ENCODE measurements around the gene SLC23A2.
A peak's percentile ranks its signal among the peaks of the same experiment; 100 is the strongest.
"Not testable (repeated sequence)": the region's sequence is repeated elsewhere in the genome, so short reads cannot be mapped to it uniquely, and the experiment has no call there.

SLC23A2 gene

DNA sequence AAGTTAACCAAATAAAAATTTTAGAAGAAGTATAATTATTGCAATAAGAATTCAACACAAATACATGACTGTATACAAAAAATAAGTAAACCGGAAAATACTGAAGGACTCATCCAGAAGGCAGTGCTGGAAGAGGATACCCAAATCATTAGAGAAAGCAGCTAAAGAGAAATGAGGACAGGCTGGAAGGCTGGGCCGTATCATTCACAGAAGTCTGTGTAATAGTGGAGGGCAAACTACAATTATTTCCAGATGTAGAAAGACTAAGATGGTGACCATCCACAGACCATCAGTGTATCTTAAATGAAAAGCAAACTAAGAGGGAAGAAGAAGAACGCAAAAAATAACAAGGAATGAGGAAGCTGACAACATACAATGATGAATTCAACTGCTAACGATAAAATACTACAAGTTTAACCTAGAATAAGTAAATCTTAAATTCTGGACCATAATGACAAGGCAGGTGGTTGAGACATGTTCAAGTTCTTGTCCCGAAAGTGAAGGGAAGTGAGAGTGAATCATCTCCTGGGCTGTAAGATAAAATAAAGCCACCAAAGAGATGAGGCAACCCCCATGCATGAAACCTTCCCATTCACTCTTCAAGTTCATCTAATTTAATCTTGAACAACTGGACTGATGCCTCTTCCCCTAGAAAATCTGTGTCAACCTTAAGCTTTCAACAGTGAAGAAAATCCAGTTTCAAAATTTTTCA, 71.5 kb downstream of the SLC23A2 start:
- DNase-seq, result peak; percentile 7

DNA sequence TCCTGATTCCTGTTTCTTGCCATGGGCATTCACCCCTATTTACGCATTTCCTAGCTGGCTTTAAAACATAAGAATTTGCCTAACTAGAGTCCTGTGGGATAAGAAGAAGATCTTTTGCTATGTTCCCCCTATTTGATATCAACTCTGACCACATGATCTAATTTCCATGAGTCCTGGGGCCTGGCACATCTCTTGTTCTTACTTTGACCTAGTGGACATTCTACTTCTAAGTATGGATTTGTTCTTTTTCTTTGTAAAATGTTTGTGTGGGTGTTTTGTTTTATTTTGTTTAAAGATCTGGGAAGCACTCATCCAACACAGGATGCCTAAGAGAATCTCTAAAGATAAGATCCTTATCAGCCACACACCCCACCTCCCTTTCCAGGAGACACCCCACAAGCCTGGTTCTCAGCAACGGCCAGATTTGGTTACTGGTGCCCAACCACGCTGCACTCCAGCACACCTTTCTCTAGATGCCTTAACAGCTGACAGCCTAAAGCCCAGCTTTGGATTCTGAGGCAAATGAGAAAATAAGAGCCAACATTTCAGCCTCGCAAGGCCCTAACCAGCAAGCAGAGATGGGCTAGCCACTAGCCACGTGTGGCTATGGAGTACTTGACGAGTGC, 74.7 kb downstream of the SLC23A2 start:
- no peak for DNase-seq

DNA sequence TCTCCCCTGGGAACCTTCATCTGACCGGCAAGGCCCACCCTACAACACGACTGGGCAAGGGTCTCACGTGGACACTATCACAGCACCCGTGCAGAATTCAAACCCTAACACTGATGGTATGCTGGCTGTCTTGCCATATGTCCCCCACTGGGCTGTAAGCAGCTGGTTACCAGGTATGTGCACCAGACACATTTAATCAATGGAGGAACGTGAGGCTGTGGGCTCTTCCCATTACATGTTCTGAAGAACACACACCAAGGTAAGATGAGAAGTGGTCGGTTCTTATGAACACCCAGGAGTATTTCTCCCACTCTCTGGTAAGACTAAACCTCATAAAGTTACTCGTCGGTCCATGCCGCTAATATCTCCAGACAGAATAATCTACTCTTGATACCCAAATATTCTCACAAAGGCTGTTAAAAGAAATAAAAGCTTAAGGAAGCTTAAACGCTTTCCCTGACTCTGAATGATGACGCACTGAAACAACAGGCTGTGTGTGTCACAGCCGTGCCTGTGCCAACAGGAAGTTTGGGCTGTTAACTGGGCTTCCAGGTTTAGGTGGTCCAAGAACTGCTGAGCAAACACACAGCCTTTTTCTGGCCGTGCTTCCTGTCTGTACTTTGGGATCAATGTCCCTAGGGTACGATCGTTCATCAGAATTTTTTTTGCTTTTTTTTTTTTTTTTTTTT, 75.3 kb downstream of the SLC23A2 start:
- DNase-seq, result no peak

GRCh38 chr20:4924446-4924845, 76.9 kb downstream of the SLC23A2 start:
- no peak for DNase-seq

GRCh38 chr20:4924032-4924431, 77.3 kb downstream of the SLC23A2 start:
- DNase-seq, result no peak

DNA sequence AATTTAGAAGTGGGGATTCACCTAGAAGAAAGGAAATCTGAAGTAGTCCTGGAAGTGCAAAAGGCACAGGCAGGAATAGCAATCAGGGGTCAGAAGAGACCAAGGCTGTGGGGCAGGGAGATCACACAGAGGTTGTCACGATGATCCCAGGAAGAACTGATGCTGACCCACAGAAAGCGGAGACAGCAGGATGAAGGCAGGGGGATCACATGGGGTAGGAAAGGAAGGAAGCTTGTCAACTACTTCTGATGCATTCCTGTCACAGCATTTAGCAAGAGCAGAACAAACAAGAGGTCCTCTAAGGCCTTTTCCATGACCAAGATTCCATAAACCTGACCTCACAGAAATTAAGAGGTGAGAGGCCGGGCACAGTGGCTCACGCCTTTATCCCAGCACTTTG, 79.1 kb downstream of the SLC23A2 start:
- no peak for DNase-seq

GRCh38 chr20:4921271-4921670, 80.0 kb downstream of the SLC23A2 start:
- not testable (repeated sequence) for DNase-seq

DNA sequence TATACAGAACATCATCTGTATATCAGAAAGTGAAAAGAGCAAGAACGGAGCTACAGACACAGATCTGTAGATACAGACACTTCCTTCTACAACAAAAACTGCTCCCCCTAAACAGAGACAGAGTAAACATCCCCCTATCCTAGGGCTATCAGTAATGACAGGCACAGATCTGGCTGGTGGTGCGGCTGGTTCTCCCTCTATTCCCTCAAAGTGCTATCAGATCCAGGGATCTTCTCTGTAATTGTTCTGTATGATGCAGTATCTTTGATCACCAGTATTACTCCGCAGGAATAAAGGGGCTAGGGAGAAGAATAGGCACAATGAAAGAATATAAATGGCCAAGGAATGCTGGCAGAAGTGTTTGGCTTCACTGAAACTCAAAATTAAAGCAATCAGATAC, 80.7 kb downstream of the SLC23A2 start:
- no peak for DNase-seq

DNA sequence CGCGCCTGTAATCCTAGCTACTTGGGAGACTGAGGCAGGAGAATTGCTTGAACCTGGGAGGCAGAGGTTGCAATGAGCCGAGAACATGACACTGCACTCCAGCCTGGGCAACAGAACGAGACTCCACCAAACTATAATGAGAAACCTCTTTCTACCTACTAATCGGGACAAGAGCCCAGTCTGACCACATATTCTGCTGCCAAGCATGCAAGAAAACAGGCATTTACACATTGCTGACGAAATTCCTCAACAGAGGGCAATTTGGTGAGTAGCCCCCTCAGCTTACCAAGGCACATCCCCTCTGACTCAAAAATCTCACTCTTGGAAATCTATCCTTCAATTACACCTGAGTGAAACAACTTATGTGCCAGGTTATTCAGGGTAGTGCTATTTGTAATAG, 81.2 kb downstream of the SLC23A2 start:
- DNase-seq, result no peak

- no peak for DNase-seq
Observed at GRCh38 chr20:4919047-4919704, 82.1 kb downstream of the SLC23A2 start.

- DNase-seq, result no peak
Observed at GRCh38 chr20:4918473-4918872, 82.8 kb downstream of the SLC23A2 start.

DNA sequence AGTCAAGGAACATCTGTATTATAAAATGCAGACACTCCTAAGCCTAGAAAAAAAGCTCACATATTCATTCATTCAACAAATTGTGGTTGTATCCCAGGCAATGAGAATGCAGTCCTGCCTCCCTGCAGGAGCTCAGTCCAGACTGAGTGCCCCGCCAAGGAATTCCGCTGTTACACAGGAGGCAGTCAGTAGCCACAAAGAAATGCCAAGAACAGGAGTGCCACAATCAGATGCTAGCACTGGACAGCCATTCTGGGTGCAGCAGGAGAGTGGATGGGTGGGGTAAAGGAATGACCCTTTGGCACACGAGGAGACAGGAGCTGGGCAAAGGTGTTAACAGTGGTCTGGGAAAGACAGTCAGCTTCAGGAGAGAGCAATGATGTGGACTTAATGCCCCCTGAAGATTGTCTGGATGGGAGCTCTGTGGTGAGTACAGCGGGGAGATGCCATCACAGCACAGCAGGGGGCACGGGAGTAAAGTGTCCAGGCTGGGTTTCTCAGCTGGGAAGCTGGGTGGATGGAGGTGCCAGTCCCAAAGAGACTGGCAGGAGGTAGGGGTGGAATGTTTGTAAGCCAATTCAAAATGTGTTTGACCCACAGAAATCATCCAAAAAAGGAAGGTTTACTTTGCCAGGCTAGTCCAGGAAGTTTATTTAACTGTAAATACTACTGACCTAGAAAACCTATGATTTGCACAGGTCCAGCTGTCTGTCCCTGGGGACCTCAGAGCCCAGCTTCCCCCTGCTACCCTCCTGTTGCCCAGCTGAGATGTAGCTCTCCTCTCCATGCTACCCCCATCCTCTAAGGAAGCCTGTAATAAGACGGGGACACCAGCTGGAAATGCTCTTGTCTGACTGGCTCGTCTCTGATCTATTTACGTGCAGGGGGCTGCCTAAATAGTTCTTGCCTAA, 84.1 kb downstream of the SLC23A2 start:
- no peak for DNase-seq

- DNase-seq, result no peak
Observed at GRCh38 chr20:4913147-4913546, 88.2 kb downstream of the SLC23A2 start.

- peak; percentile 41 for DNase-seq
Observed at GRCh38 chr20:4912380-4913142, 88.7 kb downstream of the SLC23A2 start.

DNA sequence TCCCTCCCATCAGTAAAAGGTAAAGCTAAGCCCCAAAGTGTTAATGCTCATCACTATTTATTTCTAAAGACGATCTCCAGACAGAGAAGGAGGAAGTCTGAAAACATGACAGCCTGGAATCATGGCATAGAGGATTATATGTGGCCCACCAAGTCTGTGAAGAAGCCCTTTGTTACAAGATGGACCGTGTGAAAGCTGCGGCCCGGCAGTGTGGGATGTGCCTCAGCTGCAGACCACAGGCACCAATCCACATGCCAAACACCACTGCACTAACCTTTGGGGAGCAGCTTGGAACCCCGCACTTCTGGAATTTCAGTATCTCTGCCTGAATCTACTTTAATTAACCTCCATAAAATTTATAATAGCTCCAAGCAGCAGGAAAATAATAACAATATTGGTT, 90.4 kb downstream of the SLC23A2 start:
- no peak for DNase-seq

GRCh38 chr20:4905613-4906012, 95.7 kb downstream of the SLC23A2 start:
- no peak for DNase-seq

- no peak for DNase-seq
Observed at GRCh38 chr20:4905195-4905594, 96.1 kb downstream of the SLC23A2 start.

DNA sequence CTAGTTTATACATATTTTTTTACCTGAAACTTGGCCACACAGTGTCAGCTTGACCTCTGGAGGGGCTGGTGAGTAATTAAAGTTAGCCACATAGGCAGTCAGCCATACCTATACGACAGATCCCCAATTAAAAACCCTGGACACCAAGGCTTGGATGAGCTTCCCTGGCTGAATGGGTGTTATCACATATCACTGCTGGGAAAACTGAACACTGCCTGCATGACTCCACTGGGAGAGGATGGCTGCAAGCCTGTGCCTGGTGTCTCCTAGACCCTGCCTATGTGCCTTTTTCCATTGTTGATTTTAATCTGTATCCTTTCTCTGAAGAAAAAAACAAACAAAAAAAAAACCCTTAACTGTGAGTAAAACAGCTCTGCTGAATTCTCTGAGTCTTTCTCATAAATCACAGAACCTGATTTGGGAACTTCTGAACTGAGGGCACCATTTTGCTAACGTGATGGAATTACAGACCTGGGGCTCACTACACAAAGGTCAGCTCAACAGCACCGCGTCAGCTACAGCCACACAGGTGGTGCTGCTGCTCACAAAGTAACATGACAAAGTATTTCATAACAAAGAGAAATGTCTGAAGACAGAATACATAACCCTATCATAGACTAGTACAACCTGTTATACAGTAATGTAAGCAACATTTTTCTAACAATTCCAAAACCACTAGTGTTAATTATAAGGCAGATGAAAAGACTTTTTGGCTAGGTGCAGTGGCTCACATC, 97.0 kb downstream of the SLC23A2 start:
- DNase-seq, result no peak

GRCh38 chr20:4902788-4903187, 98.5 kb downstream of the SLC23A2 start:
- no peak for DNase-seq

DNA sequence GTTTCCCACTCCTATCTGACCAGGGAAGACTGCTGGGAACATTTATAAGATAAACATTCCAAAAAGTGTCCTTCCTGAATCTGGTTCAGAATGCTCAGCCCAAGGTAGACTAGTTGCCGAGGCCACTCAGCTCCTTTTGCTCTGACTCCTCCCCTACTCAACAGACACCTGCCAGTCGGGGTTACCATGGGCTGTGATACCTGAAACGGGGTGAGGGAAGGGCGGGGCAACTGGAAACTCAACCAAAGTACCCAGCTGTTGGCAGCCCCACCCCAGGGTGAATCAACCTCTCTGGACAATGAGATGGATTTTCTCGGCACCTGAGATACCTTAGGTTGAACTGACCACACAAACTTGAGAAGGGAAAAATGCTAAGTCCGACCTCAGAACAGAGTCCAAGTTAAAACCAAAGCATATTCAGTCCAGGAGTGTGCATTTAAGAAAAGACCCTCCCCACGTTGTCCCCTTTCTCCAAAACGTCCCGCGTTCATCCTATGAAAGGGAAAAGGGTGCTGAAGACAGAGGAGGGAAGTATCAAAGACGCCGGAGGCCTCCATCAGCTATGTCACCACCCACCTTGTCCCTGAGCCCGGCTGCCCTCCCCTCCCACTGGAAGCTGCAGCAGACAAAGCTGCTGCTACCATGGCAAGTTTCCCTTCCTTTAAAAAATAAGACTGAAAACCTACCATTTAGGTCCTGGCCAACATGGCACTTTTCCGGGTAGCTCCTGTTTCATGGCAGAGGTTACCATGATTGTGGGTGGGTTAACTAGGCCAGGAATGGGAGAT, 100.1 kb downstream of the SLC23A2 start:
- no peak for DNase-seq
